ENCODE data around the gene TOR2A.

The TOR2A gene

DNA sequence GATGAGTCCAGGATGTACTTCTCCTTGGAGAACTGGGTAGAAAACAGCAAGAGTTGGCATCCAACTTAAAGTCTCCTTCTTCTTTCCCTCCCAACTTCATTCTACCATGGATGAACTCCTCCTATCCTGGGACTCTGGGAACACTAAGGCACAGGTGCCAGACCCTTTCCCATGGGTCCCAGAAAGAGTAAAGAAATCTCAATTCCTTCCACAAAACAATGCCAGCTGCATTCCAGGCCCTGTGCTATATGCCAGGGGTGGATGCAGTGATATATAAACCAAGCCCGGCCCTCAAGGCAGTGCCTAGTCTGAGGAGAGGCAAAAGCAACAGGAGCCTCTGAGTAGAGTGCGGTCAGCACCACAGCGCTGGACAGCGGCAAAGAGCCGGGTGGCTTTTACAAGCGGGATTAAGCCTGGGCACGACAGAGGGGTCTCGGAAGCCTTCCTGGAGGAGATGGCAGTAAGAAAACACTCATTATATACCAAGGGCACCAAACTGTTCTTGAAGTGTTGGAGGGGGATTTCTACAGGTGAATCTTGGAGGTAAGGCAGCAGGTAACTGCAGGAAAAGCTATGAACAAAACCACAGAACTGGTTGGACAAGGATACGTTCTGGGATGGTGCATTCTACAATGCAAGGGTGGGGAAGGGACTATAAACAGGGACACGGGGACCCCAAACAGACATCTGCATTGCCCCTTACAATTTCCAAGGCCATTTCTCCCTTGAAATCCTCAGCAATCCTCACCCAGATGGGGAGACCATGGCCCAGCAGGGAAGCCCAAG is 16.4 kb upstream of the TOR2A start:
- Histone ChIP-seq H3K9ac (ENCODE audit: low read length) (no peak overlapping the region), H2BK120ac (ENCODE audit: low read depth, low read length) (no peak overlapping the region), H3K27ac (ENCODE audit: low read depth, low read length) (no peak overlapping the region), H3K4me2 (ENCODE audit: low read length) (no peak overlapping the region), H3K79me2 (ENCODE audit: control insufficient read depth, insufficient read depth, low read length) (no peaks in the 10 kb centered on the region), H3K4me1 (ENCODE audit: control insufficient read depth, low read depth, low read length) (no peaks in the 10 kb centered on the region), H3K27me3 (ENCODE audit: insufficient read depth, low read length, poor library complexity) (peaks cover 3% of the 10 kb centered on the region), H3K23ac (ENCODE audit: low read length) (no peak overlapping the region), H3K4ac (ENCODE audit: low read depth, low read length) (no peak overlapping the region), H2AK5ac (ENCODE audit: low read length) (no peak overlapping the region), H4K8ac (ENCODE audit: low read depth, low read length) (no peak overlapping the region), H3K4me3 (ENCODE audit: low read length) (no peak overlapping the region), H3K18ac (ENCODE audit: low read length) (no peak overlapping the region), H3K56ac (ENCODE audit: low read length) (no peak overlapping the region), H3K79me1 (ENCODE audit: low read length) (no peaks in the 10 kb centered on the region), H2BK5ac (ENCODE audit: low read length) (no peak overlapping the region), H4K5ac (ENCODE audit: low read length) (no peak overlapping the region), H3K36me3 (ENCODE audit: control insufficient read depth, insufficient read depth, low read length) (no peaks in the 10 kb centered on the region), H2BK15ac (replicated peaks; ENCODE audit: low read depth) (no peak overlapping the region)
- DNase-seq, result peak; percentile 45
- no CpG with 5 or more reads among the region's 10 CpGs for WGBS (ENCODE audit: extremely low coverage, insufficient coverage, low lambda C conversion rate)

GRCh38 chr9:127749090-127749787 is 14.1 kb upstream of the TOR2A start:
- H4K5ac ChIP-seq (ENCODE audit: low read length), result no peak overlapping the region
- H3K56ac ChIP-seq (ENCODE audit: low read length), result no peak overlapping the region
- no peak overlapping the region for H3K4me2 ChIP-seq (ENCODE audit: low read length)
- no peaks in the 10 kb centered on the region for H3K4me1 ChIP-seq (ENCODE audit: control insufficient read depth, low read depth, low read length)
- no CpG with 5 or more reads among the region's 26 CpGs for WGBS (ENCODE audit: extremely low coverage, insufficient coverage, low lambda C conversion rate)
- no peak overlapping the region for H3K18ac ChIP-seq (ENCODE audit: low read length)
- H4K8ac ChIP-seq (ENCODE audit: low read depth, low read length), result no peak overlapping the region
- no peak overlapping the region for H3K4ac ChIP-seq (ENCODE audit: low read depth, low read length)
- H2BK120ac ChIP-seq (ENCODE audit: low read depth, low read length), result no peak overlapping the region
- no peak overlapping the region for H3K23ac ChIP-seq (ENCODE audit: low read length)
- no peaks in the 10 kb centered on the region for H3K79me1 ChIP-seq (ENCODE audit: low read length)
- H3K79me2 ChIP-seq (ENCODE audit: control insufficient read depth, insufficient read depth, low read length), result no peaks in the 10 kb centered on the region
- H2BK15ac ChIP-seq (replicated peaks; ENCODE audit: low read depth), result no peak overlapping the region
- H3K9ac ChIP-seq (ENCODE audit: low read length), result no peak overlapping the region
- DNase-seq, result no peak
- H3K36me3 ChIP-seq (ENCODE audit: control insufficient read depth, insufficient read depth, low read length), result no peaks in the 10 kb centered on the region
- no peak overlapping the region for H2AK5ac ChIP-seq (ENCODE audit: low read length)
- H2BK5ac ChIP-seq (ENCODE audit: low read length), result no peak overlapping the region
- no peak overlapping the region for H3K4me3 ChIP-seq (ENCODE audit: low read length)
- no peaks in the 10 kb centered on the region for H3K27me3 ChIP-seq (ENCODE audit: insufficient read depth, low read length, poor library complexity)
- no peak overlapping the region for H3K27ac ChIP-seq (ENCODE audit: low read depth, low read length)

DNA sequence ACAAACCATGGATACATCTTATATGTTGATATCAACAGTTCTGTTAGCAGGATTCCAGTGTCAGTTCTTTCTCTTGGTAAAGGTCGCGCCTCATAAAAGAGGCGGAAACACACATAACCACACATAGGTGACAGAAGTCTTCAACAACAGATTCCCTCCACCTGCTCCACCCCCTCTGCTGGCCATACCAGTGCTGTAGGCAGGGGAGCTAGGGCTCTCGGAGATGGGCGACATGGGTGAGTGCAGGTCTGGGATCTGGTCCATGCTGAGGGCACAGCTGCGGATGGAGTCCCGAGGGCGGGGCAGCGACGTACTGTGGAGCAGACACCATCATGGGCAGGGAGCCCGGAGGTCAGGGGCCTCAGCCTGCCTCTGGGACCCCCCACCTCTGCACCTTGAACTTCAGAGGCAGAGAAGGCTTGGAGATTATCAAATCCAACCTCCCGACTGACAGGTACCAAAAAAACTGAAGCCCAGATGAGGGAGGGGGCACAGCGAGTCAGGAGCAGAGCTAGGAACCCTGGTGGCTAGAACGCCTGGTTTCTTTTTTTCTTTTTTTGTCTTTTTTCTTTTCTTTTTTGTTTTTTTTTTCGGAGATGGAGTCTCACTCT is 12.0 kb upstream of the TOR2A start:
- WGBS (ENCODE audit: extremely low coverage, insufficient coverage, low lambda C conversion rate), result no CpG with 5 or more reads among the region's 15 CpGs
- Histone ChIP-seq H3K36me3 (ENCODE audit: control insufficient read depth, insufficient read depth, low read length) (no peaks in the 10 kb centered on the region), H2BK15ac (replicated peaks; ENCODE audit: low read depth) (no peak overlapping the region), H2BK5ac (ENCODE audit: low read length) (no peak overlapping the region), H2BK120ac (ENCODE audit: low read depth, low read length) (no peak overlapping the region), H4K5ac (ENCODE audit: low read length) (no peak overlapping the region), H3K4me3 (ENCODE audit: low read length) (no peak overlapping the region), H3K27me3 (ENCODE audit: insufficient read depth, low read length, poor library complexity) (no peaks in the 10 kb centered on the region), H3K27ac (ENCODE audit: low read depth, low read length) (no peak overlapping the region), H3K4ac (ENCODE audit: low read depth, low read length) (no peak overlapping the region), H3K79me2 (ENCODE audit: control insufficient read depth, insufficient read depth, low read length) (no peaks in the 10 kb centered on the region), H2AK5ac (ENCODE audit: low read length) (no peak overlapping the region), H4K8ac (ENCODE audit: low read depth, low read length) (no peak overlapping the region), H3K79me1 (ENCODE audit: low read length) (no peaks in the 10 kb centered on the region), H3K18ac (ENCODE audit: low read length) (no peak overlapping the region), H3K4me2 (ENCODE audit: low read length) (no peak overlapping the region), H3K4me1 (ENCODE audit: control insufficient read depth, low read depth, low read length) (no peaks in the 10 kb centered on the region), H3K23ac (ENCODE audit: low read length) (no peak overlapping the region), H3K56ac (ENCODE audit: low read length) (no peak overlapping the region), H3K9ac (ENCODE audit: low read length) (no peak overlapping the region)
- DNase-seq, result peak; percentile 44

GRCh38 chr9:127744398-127745110 is 9.5 kb upstream of the TOR2A start:
- no peak overlapping the region for H3K4me3 ChIP-seq (ENCODE audit: low read length)
- no peak overlapping the region for H2BK15ac ChIP-seq (replicated peaks; ENCODE audit: low read depth)
- H3K4me2 ChIP-seq (ENCODE audit: low read length), result no peak overlapping the region
- H2BK5ac ChIP-seq (ENCODE audit: low read length), result no peak overlapping the region
- no peak overlapping the region for H3K27ac ChIP-seq (ENCODE audit: low read depth, low read length)
- no peak overlapping the region for H3K4ac ChIP-seq (ENCODE audit: low read depth, low read length)
- H3K79me1 ChIP-seq (ENCODE audit: low read length), result no peaks in the 10 kb centered on the region
- H3K18ac ChIP-seq (ENCODE audit: low read length), result no peak overlapping the region
- H3K9ac ChIP-seq (ENCODE audit: low read length), result no peak overlapping the region
- H3K4me1 ChIP-seq (ENCODE audit: control insufficient read depth, low read depth, low read length), result no peaks in the 10 kb centered on the region
- H4K8ac ChIP-seq (ENCODE audit: low read depth, low read length), result no peak overlapping the region
- H3K23ac ChIP-seq (ENCODE audit: low read length), result no peak overlapping the region
- H3K79me2 ChIP-seq (ENCODE audit: control insufficient read depth, insufficient read depth, low read length), result no peaks in the 10 kb centered on the region
- H3K36me3 ChIP-seq (ENCODE audit: control insufficient read depth, insufficient read depth, low read length), result no peaks in the 10 kb centered on the region
- WGBS (ENCODE audit: extremely low coverage, insufficient coverage, low lambda C conversion rate), result no CpG with 5 or more reads among the region's 19 CpGs
- H2BK120ac ChIP-seq (ENCODE audit: low read depth, low read length), result no peak overlapping the region
- no peak overlapping the region for H2AK5ac ChIP-seq (ENCODE audit: low read length)
- DNase-seq, result no peak
- no peaks in the 10 kb centered on the region for H3K27me3 ChIP-seq (ENCODE audit: insufficient read depth, low read length, poor library complexity)
- H3K56ac ChIP-seq (ENCODE audit: low read length), result no peak overlapping the region
- no peak overlapping the region for H4K5ac ChIP-seq (ENCODE audit: low read length)

GRCh38 chr9:127742435-127743088 is 7.5 kb upstream of the TOR2A start:
- no peak overlapping the region for H4K5ac ChIP-seq (ENCODE audit: low read length)
- H3K4me1 ChIP-seq (ENCODE audit: control insufficient read depth, low read depth, low read length), result no peaks in the 10 kb centered on the region
- H3K4me3 ChIP-seq (ENCODE audit: low read length), result peak overlapping the region; percentile 25
- H2AK5ac ChIP-seq (ENCODE audit: low read length), result no peak overlapping the region
- no peaks in the 10 kb centered on the region for H3K36me3 ChIP-seq (ENCODE audit: control insufficient read depth, insufficient read depth, low read length)
- DNase-seq, result peak; percentile 98
- no peak overlapping the region for H3K27ac ChIP-seq (ENCODE audit: low read depth, low read length)
- no peaks in the 10 kb centered on the region for H3K79me1 ChIP-seq (ENCODE audit: low read length)
- no peak overlapping the region for H2BK120ac ChIP-seq (ENCODE audit: low read depth, low read length)
- no peak overlapping the region for H3K18ac ChIP-seq (ENCODE audit: low read length)
- no peak overlapping the region for H3K4ac ChIP-seq (ENCODE audit: low read depth, low read length)
- H3K4me2 ChIP-seq (ENCODE audit: low read length), result peak overlapping the region; percentile 79
- H3K23ac ChIP-seq (ENCODE audit: low read length), result no peak overlapping the region
- H2BK15ac ChIP-seq (replicated peaks; ENCODE audit: low read depth), result no peak overlapping the region
- no peaks in the 10 kb centered on the region for H3K79me2 ChIP-seq (ENCODE audit: control insufficient read depth, insufficient read depth, low read length)
- no peak overlapping the region for H4K8ac ChIP-seq (ENCODE audit: low read depth, low read length)
- no peak overlapping the region for H3K56ac ChIP-seq (ENCODE audit: low read length)
- no peak overlapping the region for H2BK5ac ChIP-seq (ENCODE audit: low read length)
- no peaks in the 10 kb centered on the region for H3K27me3 ChIP-seq (ENCODE audit: insufficient read depth, low read length, poor library complexity)
- no CpG with 5 or more reads among the region's 33 CpGs for WGBS (ENCODE audit: extremely low coverage, insufficient coverage, low lambda C conversion rate)
- no peak overlapping the region for H3K9ac ChIP-seq (ENCODE audit: low read length)
